A673 (cell line): ENCODE results near the gene CDYL. TPM values are rescaled to one million over a fixed set of nuclear protein-coding genes. Genes with fewer than 3 reads are reported as not detected.
A peak's percentile ranks its signal among the peaks of the same experiment; 100 is the strongest.

Experiments
- BruUV-seq: library from RNA; stranded (reverse); fragments of 400-500 nt; replicated peaks from 2 replicates; lab custom pipeline; 2021; lab: Mats Ljungman, UMichigan
- CTCF ChIA-PET: fragments of 300-600 bp; sonication (Branson Sonifier 250); formaldehyde crosslinking; loops from one replicate; lab custom pipeline; 2022; ENCODE audit warnings: antibody characterized with exemption; lab: Charles Lee
- POLR2A ChIA-PET: fragments of 300-600 bp; sonication (Branson Sonifier 250); formaldehyde crosslinking; loops from one replicate; lab custom pipeline; 2022; ENCODE audit warnings: antibody characterized with exemption; ENCODE audit not compliant: low non-redundant PET; lab: Charles Lee
- DNase-seq: peaks from one replicate; pipeline ENCODE4 v3.0.0-alpha.2; 2015; ENCODE audit warnings: low spot score
- H3K27ac ChIP-seq: fragments of 200-600 bp; sonication (generic); 2 replicates; pipeline ENCODE4 v1.5.1; 2016; ENCODE audit warnings: mixed run types, low read depth, mild to moderate bottlenecking, mixed read lengths, antibody characterized with exemption, low read length; ENCODE audit not compliant: poor library complexity, severe bottlenecking
- H3K27me3 ChIP-seq: fragments of 200-600 bp; sonication (generic); replicated peaks from 2 replicates; pipeline ENCODE4 v1.6.1; 2017; ENCODE audit warnings: mixed run types, low read depth, mild to moderate bottlenecking, mixed read lengths, antibody characterized with exemption, low read length; ENCODE audit not compliant: insufficient read depth, poor library complexity
- H3K36me3 ChIP-seq: fragments of 200-600 bp; sonication (generic); 2 replicates; pipeline ENCODE4 v1.6.1; 2016; ENCODE audit warnings: mixed run types, mild to moderate bottlenecking, mixed read lengths, antibody characterized with exemption, low read length; ENCODE audit not compliant: insufficient read depth, poor library complexity, severe bottlenecking
- H3K4me1 ChIP-seq: fragments of 200-600 bp; sonication (generic); 2 replicates; pipeline ENCODE4 v1.6.1; 2017; ENCODE audit warnings: mixed run types, mild to moderate bottlenecking, mixed read lengths, antibody characterized with exemption, low read length; ENCODE audit not compliant: insufficient read depth, poor library complexity, severe bottlenecking
- H3K4me3 ChIP-seq: fragments of 200-600 bp; sonication (generic); 2 replicates; pipeline ENCODE4 v1.5.1; 2016; ENCODE audit warnings: low read depth, mixed run types, mild to moderate bottlenecking, mixed read lengths, low read length; ENCODE audit not compliant: poor library complexity, severe bottlenecking
- H3K9me3 ChIP-seq: fragments of 200-600 bp; sonication (generic); 2 replicates; pipeline ENCODE4 v1.6.1; 2016; ENCODE audit warnings: mixed run types, low read depth, mild to moderate bottlenecking, mixed read lengths, antibody characterized with exemption, low read length; ENCODE audit not compliant: poor library complexity, severe bottlenecking
- CTCF ChIP-seq: fragments of 300-800, 200-600 bp; sonication (generic); conservative IDR thresholded peaks from 2 replicates; pipeline ENCODE4 v1.5.1; 2017; ENCODE audit warnings: low read depth, mild to moderate bottlenecking, antibody characterized with exemption, low read length, moderate library complexity, mixed read lengths
- EZH2 ChIP-seq: fragments of 200-600 bp; sonication (generic); IDR thresholded peaks from 2 replicates; pipeline ENCODE4 v1.6.1; 2017; ENCODE audit warnings: borderline replicate concordance, low read depth, mild to moderate bottlenecking, mixed read lengths, antibody characterized with exemption, low read length; ENCODE audit not compliant: poor library complexity, severe bottlenecking
- intact Hi-C: fragments of 100-400 bp; cut with micrococcal nuclease; formaldehyde crosslinking; loops from one replicate; pipeline ENCODE4 v1.10.0; 2022; ENCODE audit not compliant: unreplicated experiment
- total RNA-seq: library from RNA; stranded (reverse); gene quantifications from 2 replicates; pipeline ENCODE4 v1.2.3, GENCODE V29; 2021

Gene CDYL
- total RNA-seq, 1 experiment from 2014 or later, result 57.6 TPM

- TF ChIP-seq EZH2 (no peak), CTCF (peak; percentile 45)
- no peaks in the 10 kb centered on the region for H3K9me3 ChIP-seq
- DNase-seq, result no peak
- no TSS peak for BruUV-seq
- no peaks in the 10 kb centered on the region for H3K4me1 ChIP-seq
- intact Hi-C loops, result no loop called here
- H3K27ac ChIP-seq, result no peak overlapping the region
- no peaks in the 10 kb centered on the region for H3K27me3 ChIP-seq
- CTCF ChIA-PET, result no interaction called here
- POLR2A ChIA-PET, result no interaction called here
- H3K36me3 ChIP-seq, result no peaks in the 10 kb centered on the region
- no peak overlapping the region for H3K4me3 ChIP-seq
These were observed 181.5 kb downstream of the CDYL start for GRCh38 chr6:4957521-4958231.

- BruUV-seq, result no TSS peak
- Histone ChIP-seq H3K4me3 (no peak overlapping the region), H3K4me1 (no peaks in the 10 kb centered on the region), H3K27ac (no peak overlapping the region), H3K9me3 (no peaks in the 10 kb centered on the region), H3K36me3 (no peaks in the 10 kb centered on the region), H3K27me3 (no peaks in the 10 kb centered on the region)
- ChIA-PET CTCF (no interaction called here), POLR2A (no interaction called here)
- intact Hi-C loops, result no loop called here
- TF ChIP-seq CTCF (no peak), EZH2 (no peak)
- no peak for DNase-seq
These were observed 182.4 kb downstream of the CDYL start for GRCh38 chr6:4958624-4959023.

- CTCF ChIA-PET, result interaction anchor here (0.5 kb wide), 2 partner anchors 24 to 1046 kb away, joined by 3 read pairs; no protein-coding TSS in a partner anchor
These were observed 185.3 kb downstream of the CDYL start for GRCh38 chr6:4961322-4962168.

More at GRCh38 chr6:4961322-4962168, 185.3 kb downstream of the CDYL start:
- intact Hi-C loops, result no loop called here
- TF ChIP-seq EZH2 (no peak), CTCF (no peak)
- no peak overlapping the region for H3K27ac ChIP-seq
- no peaks in the 10 kb centered on the region for H3K27me3 ChIP-seq
- no peaks in the 10 kb centered on the region for H3K36me3 ChIP-seq
- no peaks in the 10 kb centered on the region for H3K4me1 ChIP-seq
- H3K9me3 ChIP-seq, result no peaks in the 10 kb centered on the region
- POLR2A ChIA-PET, result no interaction called here
- no peak overlapping the region for H3K4me3 ChIP-seq
- no TSS peak for BruUV-seq
- DNase-seq, result no peak
